Esophagus muscularis mucosa (tissue), 4 donors: ENCODE measurements around the gene SERPINB12.

Experiments
- CTCF ChIP-seq, 3 experiments: fragments of 200-600 bp in 2 of 3; fragments of 450-650 bp in 1 of 3; sonication (generic) in 2 of 3; IDR thresholded peaks; one replicate each; pipeline ENCODE4 v1.5.1; 2017 to 2019; ENCODE audit warnings: antibody characterized with exemption in 3 of 3, mild to moderate bottlenecking in 2 of 3, moderate library complexity in 1 of 3
- EP300 ChIP-seq: sonication (generic); formaldehyde crosslinking; IDR thresholded peaks from one replicate; pipeline ENCODE4 v1.6.1; 2017; ENCODE audit warnings: antibody characterized with exemption
- POLR2A ChIP-seq: fragments of 450-650 bp; IDR thresholded peaks from one replicate; pipeline ENCODE4 v1.6.1; 2017; ENCODE audit warnings: antibody characterized with exemption, moderate library complexity, mild to moderate bottlenecking, low read depth
- POLR2AphosphoS5 ChIP-seq, 2 donors: sonication (generic); formaldehyde crosslinking; IDR thresholded peaks; one replicate each; pipeline ENCODE4 v1.6.1; 2017; ENCODE audit warnings: antibody characterized with exemption in 2 of 2

DNA sequence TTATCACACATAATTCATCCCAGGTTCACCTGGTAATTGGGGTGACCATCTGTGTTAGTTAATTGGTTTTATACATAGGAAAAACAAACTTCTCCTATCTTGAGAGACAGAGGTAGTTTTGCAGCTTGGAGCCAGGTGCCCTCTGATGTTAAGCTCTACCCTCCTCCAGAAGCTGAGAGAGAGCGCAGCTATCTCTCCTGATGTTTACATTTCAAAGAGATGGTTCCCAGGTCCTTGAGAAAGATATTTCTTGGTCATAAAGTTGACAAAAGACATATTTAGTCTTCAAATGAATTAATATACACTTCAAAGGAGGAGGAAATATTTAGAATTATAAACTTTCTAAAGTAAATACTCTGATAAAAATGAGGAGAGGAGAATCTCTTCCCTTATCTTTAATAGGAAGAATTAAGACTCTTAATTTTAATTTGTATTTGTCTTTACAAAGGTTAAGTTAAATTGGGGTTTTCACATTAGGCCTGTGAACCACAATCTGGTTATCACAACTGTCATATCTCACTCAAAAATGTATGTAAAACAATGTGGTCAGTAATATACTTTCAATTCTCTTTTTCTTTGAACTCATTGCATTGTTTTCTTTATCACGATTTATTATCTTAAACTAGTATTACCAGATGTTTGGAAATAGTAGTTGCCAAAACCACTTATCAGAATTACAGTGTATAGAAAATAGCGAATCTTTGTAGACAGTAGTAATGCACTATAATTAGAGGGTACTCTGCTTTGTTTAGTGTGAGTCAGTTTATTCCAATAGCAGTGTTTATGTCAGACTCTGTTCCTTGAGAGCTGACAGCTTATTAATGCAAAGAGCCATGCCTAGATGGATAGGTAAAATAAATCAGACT is 75.1 kb downstream of the SERPINB12 start:
- TF ChIP-seq POLR2A (no peak), CTCF (IDR thresholded peaks at IDR 0.05) (no peak), EP300 (no peak), POLR2AphosphoS5 (IDR thresholded peaks at IDR 0.05) (no peak)
